GM23338 (cell line): ENCODE results near the gene CHD9. TPM values are rescaled to one million over a fixed set of nuclear protein-coding genes. Genes with fewer than 3 reads are reported as not detected.

Experiments
- ATAC-seq: fragments of 200-7000 bp; cut with Tn5 transposase; 3 replicates; pipeline ENCODE4 v1.9.1; 2020
- DNase-seq: peaks from one replicate; pipeline ENCODE4 v3.0.0-alpha.2; 2015; ENCODE audit warnings: low spot score
- H2AFZ ChIP-seq: fragments of 200-600 bp; sonication (generic); 2 replicates; pipeline ENCODE4 v1.8.0; 2016; ENCODE audit warnings: antibody characterized with exemption, mild to moderate bottlenecking, moderate library complexity
- H3F3A ChIP-seq: fragments of 200-600 bp; sonication (generic); replicated peaks from 2 replicates; pipeline ENCODE4 v1.8.0; 2017; ENCODE audit warnings: antibody characterized with exemption, mixed run types, low read depth
- H3K27ac ChIP-seq: fragments of 200-600 bp; sonication (generic); 2 replicates; pipeline ENCODE4 v1.6.1; 2016; ENCODE audit warnings: low read depth
- H3K27me3 ChIP-seq: fragments of 200-600 bp; sonication (generic); 2 replicates; pipeline ENCODE4 v1.8.0; 2016; ENCODE audit warnings: mild to moderate bottlenecking, mixed run types, moderate library complexity; ENCODE audit not compliant: insufficient read depth
- H3K36me3 ChIP-seq: fragments of 200-600 bp; sonication (generic); 2 replicates; pipeline ENCODE4 v1.8.0; 2016; ENCODE audit warnings: mild to moderate bottlenecking; ENCODE audit not compliant: insufficient read depth
- H3K4me1 ChIP-seq: fragments of 200-600 bp; sonication (generic); 2 replicates; pipeline ENCODE4 v1.8.0; 2016; ENCODE audit warnings: mild to moderate bottlenecking, moderate library complexity; ENCODE audit not compliant: insufficient read depth
- H3K4me2 ChIP-seq: fragments of 200-600 bp; sonication (generic); 2 replicates; pipeline ENCODE4 v1.7.1; 2017; ENCODE audit warnings: mixed run types
- H3K4me3 ChIP-seq: fragments of 200-600 bp; sonication (generic); 2 replicates; pipeline ENCODE4 v1.6.1; 2016; ENCODE audit warnings: mixed run types
- H3K79me2 ChIP-seq: fragments of 200-600 bp; sonication (generic); replicated peaks from 2 replicates; pipeline ENCODE4 v1.8.0; 2017; ENCODE audit warnings: mild to moderate bottlenecking; ENCODE audit not compliant: insufficient read depth
- H3K9me2 ChIP-seq: fragments of 200-600 bp; sonication (generic); 2 replicates; pipeline ENCODE4 v1.8.0; 2017; ENCODE audit not compliant: insufficient read depth
- H4K20me1 ChIP-seq: fragments of 200-600 bp; sonication (generic); replicated peaks from 2 replicates; pipeline ENCODE4 v1.8.0; 2017; ENCODE audit warnings: mild to moderate bottlenecking; ENCODE audit not compliant: insufficient read depth
- H3K27ac Mint-ChIP-seq: 2 replicates; pipeline ENCODE4 v1.8.0; 2020; ENCODE audit warnings: inconsistent platforms, mild to moderate bottlenecking, moderate library complexity, mixed read lengths
- H3K27me3 Mint-ChIP-seq: 3 replicates; pipeline ENCODE4 v1.8.0; 2022; ENCODE audit warnings: low read depth, mild to moderate bottlenecking, moderate library complexity, mixed read lengths, inconsistent platforms; ENCODE audit not compliant: insufficient read depth, poor library complexity
- H3K36me3 Mint-ChIP-seq: 3 replicates; pipeline ENCODE4 v1.8.0; 2021; ENCODE audit warnings: low read depth, mild to moderate bottlenecking, inconsistent platforms, moderate library complexity, mixed read lengths
- H3K4me1 Mint-ChIP-seq: 3 replicates; pipeline ENCODE4 v1.8.0; 2020; ENCODE audit warnings: mild to moderate bottlenecking, inconsistent platforms, mixed read lengths
- H3K4me3 Mint-ChIP-seq: 3 replicates; pipeline ENCODE4 v1.8.0; 2021; ENCODE audit warnings: moderate library complexity, mild to moderate bottlenecking, inconsistent platforms, mixed read lengths
- H3K9me3 Mint-ChIP-seq: 3 replicates; pipeline ENCODE4 v1.8.0; 2020; ENCODE audit warnings: moderate library complexity, mild to moderate bottlenecking, inconsistent platforms, mixed read lengths
- CREB1 ChIP-seq: fragments of 250-450 bp; sonication (Bioruptor Pico); IDR thresholded peaks from 2 replicates; pipeline ENCODE4 v1.5.0; 2020; ENCODE audit warnings: low read depth, mild to moderate bottlenecking, moderate library complexity
- EZH2 ChIP-seq: fragments of 200-600 bp; sonication (generic); IDR thresholded peaks from one replicate; pipeline ENCODE4 v1.8.0; 2017; ENCODE audit warnings: antibody characterized with exemption, mild to moderate bottlenecking, low read depth; ENCODE audit not compliant: unreplicated experiment
- EZH2phosphoT487 ChIP-seq: fragments of 200-600 bp; sonication (generic); IDR thresholded peaks from one replicate; pipeline ENCODE4 v1.8.1; 2018; ENCODE audit warnings: antibody characterized with exemption; ENCODE audit not compliant: unreplicated experiment
- JUNB ChIP-seq: IDR thresholded peaks from one replicate; pipeline ENCODE4 v1.6.1; 2016; ENCODE audit warnings: antibody characterized with exemption; ENCODE audit not compliant: unreplicated experiment
- NANOG ChIP-seq: IDR thresholded peaks from 2 replicates; pipeline ENCODE4 v1.6.1; 2016; ENCODE audit warnings: antibody characterized with exemption, borderline replicate concordance
- POLR2AphosphoS5 ChIP-seq: IDR thresholded peaks from 2 replicates; pipeline ENCODE4 v1.6.1; 2016; ENCODE audit warnings: antibody characterized with exemption, low read depth
- STAT1 ChIP-seq: IDR thresholded peaks from one replicate; pipeline ENCODE4 v1.6.1; 2016; ENCODE audit warnings: antibody characterized with exemption; ENCODE audit not compliant: unreplicated experiment
- ZNF114 ChIP-seq: fragments of 250-450 bp; sonication (Bioruptor Pico); IDR thresholded peaks from 2 replicates; pipeline ENCODE4 v1.5.0; 2020; ENCODE audit warnings: mild to moderate bottlenecking, moderate library complexity
- ZNF331 ChIP-seq: fragments of 250-450 bp; sonication (Bioruptor Pico); IDR thresholded peaks from 2 replicates; pipeline ENCODE4 v1.5.0; 2020; ENCODE audit warnings: low read depth, mild to moderate bottlenecking, moderate library complexity
- polyA plus RNA-seq: library from polyadenylated mRNA; unstranded; fragments of >200 nt; fragmentation: Nextera tagmentation; extraction: Ambion mirVana; gene quantifications from 2 replicates; pipeline ENCODE4 v1.2.1, GENCODE V29; 2016
- total RNA-seq: library from RNA; depleted of rRNA; stranded (reverse); fragments of >200 nt; shearing (Covaris generic); gene quantifications from 2 replicates; pipeline ENCODE4 v1.2.3, GENCODE V29; 2014
- TF ChIP-seq, protein P1 (sequence below): IDR thresholded peaks from 2 replicates; pipeline ENCODE4 v1.6.1; 2016; ENCODE audit warnings: antibody characterized with exemption
- TF ChIP-seq, protein P2 (sequence below): fragments of 250-450 bp; sonication (Bioruptor Pico); IDR thresholded peaks from 2 replicates; pipeline ENCODE4 v1.5.0; 2020; ENCODE audit warnings: mild to moderate bottlenecking, moderate library complexity
- TF ChIP-seq, protein P3 (sequence below): IDR thresholded peaks from one replicate; pipeline ENCODE4 v1.6.1; 2018; ENCODE audit warnings: antibody characterized with exemption; ENCODE audit not compliant: unreplicated experiment
- TF ChIP-seq, protein P4 (sequence below), 2 experiments: fragments of 200-600 bp in 1 of 2; sonication (generic) in 1 of 2; conservative IDR thresholded peaks; 2 replicates each; pipeline versions ENCODE4 v1.5.1 to v1.6.1; 2016 to 2017; ENCODE audit warnings: antibody characterized with exemption in 2 of 2, low read depth in 2 of 2, mild to moderate bottlenecking in 2 of 2, moderate library complexity in 1 of 2

Gene CHD9
- total and polyA plus RNA-seq, 2 experiments from 2014 or later, result 18.8 to 46.6 TPM

DNA sequence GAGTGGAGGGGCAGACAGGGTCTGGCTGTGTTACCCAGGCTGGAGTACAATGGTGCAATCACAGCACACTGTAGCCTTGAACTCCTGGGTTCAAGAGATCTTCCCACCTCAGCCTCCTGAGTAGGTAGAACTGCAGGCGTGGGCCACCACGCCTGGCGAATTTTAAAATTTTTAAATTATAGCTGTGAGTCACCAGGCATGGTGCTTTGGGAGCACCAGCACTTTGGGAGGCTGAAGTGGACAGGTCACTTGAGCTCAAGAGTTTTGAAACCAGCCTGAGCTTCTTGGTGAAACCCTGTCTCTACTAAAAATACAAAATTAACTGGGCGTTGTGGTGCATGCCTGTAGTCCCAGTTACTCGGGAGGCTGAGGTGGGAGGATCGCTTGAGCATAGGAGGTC is 114.0 kb downstream of the CHD9 start:
- Histone ChIP-seq H3K9me2 (no peaks in the 10 kb centered on the region), H3K36me3 (no peaks in the 10 kb centered on the region), H2AFZ (no peak overlapping the region), H3K27me3 (no peaks in the 10 kb centered on the region), H3K79me2 (no peaks in the 10 kb centered on the region), H4K20me1 (no peaks in the 10 kb centered on the region), H3F3A (no peaks in the 10 kb centered on the region), H3K27ac (no peak overlapping the region), H3K4me2 (no peak overlapping the region), H3K4me1 (no peaks in the 10 kb centered on the region), H3K4me3 (no peak overlapping the region)
- Mint-ChIP-seq H3K36me3 (no peaks in the 10 kb centered on the region), H3K9me3 (no peaks in the 10 kb centered on the region), H3K4me1 (no peaks in the 10 kb centered on the region; the same call in 2 of the 3 replicates), H3K4me3 (no peak overlapping the region), H3K27ac (no peak overlapping the region), H3K27me3 (no peaks in the 10 kb centered on the region)
- DNase-seq (no peak), ATAC-seq (no peak)
- TF ChIP-seq, protein P1, sequence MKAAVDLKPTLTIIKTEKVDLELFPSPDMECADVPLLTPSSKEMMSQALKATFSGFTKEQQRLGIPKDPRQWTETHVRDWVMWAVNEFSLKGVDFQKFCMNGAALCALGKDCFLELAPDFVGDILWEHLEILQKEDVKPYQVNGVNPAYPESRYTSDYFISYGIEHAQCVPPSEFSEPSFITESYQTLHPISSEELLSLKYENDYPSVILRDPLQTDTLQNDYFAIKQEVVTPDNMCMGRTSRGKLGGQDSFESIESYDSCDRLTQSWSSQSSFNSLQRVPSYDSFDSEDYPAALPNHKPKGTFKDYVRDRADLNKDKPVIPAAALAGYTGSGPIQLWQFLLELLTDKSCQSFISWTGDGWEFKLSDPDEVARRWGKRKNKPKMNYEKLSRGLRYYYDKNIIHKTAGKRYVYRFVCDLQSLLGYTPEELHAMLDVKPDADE, result no peak
- TF ChIP-seq EZH2 (no peak), CREB1 (CRISPR knock-in tag) (no peak), STAT1 (no peak), POLR2AphosphoS5 (no peak), EZH2phosphoT487 (no peak), JUNB (no peak), NANOG (no peak), ZNF114 (CRISPR knock-in tag) (no peak), ZNF331 (CRISPR knock-in tag) (no peak)
- TF ChIP-seq, protein P2, sequence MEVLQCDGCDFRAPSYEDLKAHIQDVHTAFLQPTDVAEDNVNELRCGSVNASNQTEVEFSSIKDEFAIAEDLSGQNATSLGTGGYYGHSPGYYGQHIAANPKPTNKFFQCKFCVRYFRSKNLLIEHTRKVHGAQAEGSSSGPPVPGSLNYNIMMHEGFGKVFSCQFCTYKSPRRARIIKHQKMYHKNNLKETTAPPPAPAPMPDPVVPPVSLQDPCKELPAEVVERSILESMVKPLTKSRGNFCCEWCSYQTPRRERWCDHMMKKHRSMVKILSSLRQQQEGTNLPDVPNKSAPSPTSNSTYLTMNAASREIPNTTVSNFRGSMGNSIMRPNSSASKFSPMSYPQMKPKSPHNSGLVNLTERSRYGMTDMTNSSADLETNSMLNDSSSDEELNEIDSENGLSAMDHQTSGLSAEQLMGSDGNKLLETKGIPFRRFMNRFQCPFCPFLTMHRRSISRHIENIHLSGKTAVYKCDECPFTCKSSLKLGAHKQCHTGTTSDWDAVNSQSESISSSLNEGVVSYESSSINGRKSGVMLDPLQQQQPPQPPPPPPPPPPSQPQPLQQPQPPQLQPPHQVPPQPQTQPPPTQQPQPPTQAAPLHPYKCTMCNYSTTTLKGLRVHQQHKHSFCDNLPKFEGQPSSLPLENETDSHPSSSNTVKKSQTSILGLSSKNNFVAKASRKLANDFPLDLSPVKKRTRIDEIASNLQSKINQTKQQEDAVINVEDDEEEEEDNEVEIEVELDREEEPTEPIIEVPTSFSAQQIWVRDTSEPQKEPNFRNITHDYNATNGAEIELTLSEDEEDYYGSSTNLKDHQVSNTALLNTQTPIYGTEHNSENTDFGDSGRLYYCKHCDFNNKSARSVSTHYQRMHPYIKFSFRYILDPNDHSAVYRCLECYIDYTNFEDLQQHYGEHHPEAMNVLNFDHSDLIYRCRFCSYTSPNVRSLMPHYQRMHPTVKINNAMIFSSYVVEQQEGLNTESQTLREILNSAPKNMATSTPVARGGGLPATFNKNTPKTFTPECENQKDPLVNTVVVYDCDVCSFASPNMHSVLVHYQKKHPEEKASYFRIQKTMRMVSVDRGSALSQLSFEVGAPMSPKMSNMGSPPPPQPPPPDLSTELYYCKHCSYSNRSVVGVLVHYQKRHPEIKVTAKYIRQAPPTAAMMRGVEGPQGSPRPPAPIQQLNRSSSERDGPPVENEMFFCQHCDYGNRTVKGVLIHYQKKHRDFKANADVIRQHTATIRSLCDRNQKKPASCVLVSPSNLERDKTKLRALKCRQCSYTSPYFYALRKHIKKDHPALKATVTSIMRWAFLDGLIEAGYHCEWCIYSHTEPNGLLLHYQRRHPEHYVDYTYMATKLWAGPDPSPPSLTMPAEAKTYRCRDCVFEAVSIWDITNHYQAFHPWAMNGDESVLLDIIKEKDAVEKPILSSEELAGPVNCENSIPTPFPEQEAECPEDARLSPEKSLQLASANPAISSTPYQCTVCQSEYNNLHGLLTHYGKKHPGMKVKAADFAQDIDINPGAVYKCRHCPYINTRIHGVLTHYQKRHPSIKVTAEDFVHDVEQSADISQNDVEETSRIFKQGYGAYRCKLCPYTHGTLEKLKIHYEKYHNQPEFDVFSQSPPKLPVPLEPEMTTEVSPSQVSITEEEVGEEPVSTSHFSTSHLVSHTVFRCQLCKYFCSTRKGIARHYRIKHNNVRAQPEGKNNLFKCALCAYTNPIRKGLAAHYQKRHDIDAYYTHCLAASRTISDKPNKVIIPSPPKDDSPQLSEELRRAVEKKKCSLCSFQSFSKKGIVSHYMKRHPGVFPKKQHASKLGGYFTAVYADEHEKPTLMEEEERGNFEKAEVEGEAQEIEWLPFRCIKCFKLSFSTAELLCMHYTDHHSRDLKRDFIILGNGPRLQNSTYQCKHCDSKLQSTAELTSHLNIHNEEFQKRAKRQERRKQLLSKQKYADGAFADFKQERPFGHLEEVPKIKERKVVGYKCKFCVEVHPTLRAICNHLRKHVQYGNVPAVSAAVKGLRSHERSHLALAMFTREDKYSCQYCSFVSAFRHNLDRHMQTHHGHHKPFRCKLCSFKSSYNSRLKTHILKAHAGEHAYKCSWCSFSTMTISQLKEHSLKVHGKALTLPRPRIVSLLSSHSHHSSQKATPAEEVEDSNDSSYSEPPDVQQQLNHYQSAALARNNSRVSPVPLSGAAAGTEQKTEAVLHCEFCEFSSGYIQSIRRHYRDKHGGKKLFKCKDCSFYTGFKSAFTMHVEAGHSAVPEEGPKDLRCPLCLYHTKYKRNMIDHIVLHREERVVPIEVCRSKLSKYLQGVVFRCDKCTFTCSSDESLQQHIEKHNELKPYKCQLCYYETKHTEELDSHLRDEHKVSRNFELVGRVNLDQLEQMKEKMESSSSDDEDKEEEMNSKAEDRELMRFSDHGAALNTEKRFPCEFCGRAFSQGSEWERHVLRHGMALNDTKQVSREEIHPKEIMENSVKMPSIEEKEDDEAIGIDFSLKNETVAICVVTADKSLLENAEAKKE (CRISPR knock-in tag), result no peak
- TF ChIP-seq, protein P3, sequence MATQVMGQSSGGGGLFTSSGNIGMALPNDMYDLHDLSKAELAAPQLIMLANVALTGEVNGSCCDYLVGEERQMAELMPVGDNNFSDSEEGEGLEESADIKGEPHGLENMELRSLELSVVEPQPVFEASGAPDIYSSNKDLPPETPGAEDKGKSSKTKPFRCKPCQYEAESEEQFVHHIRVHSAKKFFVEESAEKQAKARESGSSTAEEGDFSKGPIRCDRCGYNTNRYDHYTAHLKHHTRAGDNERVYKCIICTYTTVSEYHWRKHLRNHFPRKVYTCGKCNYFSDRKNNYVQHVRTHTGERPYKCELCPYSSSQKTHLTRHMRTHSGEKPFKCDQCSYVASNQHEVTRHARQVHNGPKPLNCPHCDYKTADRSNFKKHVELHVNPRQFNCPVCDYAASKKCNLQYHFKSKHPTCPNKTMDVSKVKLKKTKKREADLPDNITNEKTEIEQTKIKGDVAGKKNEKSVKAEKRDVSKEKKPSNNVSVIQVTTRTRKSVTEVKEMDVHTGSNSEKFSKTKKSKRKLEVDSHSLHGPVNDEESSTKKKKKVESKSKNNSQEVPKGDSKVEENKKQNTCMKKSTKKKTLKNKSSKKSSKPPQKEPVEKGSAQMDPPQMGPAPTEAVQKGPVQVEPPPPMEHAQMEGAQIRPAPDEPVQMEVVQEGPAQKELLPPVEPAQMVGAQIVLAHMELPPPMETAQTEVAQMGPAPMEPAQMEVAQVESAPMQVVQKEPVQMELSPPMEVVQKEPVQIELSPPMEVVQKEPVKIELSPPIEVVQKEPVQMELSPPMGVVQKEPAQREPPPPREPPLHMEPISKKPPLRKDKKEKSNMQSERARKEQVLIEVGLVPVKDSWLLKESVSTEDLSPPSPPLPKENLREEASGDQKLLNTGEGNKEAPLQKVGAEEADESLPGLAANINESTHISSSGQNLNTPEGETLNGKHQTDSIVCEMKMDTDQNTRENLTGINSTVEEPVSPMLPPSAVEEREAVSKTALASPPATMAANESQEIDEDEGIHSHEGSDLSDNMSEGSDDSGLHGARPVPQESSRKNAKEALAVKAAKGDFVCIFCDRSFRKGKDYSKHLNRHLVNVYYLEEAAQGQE, result no peak
- TF ChIP-seq, protein P4, sequence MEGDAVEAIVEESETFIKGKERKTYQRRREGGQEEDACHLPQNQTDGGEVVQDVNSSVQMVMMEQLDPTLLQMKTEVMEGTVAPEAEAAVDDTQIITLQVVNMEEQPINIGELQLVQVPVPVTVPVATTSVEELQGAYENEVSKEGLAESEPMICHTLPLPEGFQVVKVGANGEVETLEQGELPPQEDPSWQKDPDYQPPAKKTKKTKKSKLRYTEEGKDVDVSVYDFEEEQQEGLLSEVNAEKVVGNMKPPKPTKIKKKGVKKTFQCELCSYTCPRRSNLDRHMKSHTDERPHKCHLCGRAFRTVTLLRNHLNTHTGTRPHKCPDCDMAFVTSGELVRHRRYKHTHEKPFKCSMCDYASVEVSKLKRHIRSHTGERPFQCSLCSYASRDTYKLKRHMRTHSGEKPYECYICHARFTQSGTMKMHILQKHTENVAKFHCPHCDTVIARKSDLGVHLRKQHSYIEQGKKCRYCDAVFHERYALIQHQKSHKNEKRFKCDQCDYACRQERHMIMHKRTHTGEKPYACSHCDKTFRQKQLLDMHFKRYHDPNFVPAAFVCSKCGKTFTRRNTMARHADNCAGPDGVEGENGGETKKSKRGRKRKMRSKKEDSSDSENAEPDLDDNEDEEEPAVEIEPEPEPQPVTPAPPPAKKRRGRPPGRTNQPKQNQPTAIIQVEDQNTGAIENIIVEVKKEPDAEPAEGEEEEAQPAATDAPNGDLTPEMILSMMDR (conservative IDR thresholded peaks at IDR 0.05; ENCODE audit: low read depth in 2 of 2), result no peak
